HEK293 (cell line): ENCODE results near the gene MUSTN1.

Experiments used
- CTCF ChIP-seq: fragments of 450-650 bp; formaldehyde crosslinking; IDR thresholded peaks from 2 replicates; pipeline ENCODE4 v1.5.1; 2016; ENCODE audit warnings: missing biosample characterization, missing genetic modification characterization
- SP2 ChIP-seq: fragments of 450-650 bp; formaldehyde crosslinking; IDR thresholded peaks from 2 replicates; pipeline ENCODE4 v1.5.1; 2016; ENCODE audit warnings: missing biosample characterization, missing genetic modification characterization
- ZEB2 ChIP-seq: fragments of 450-650 bp; formaldehyde crosslinking; IDR thresholded peaks from 2 replicates; pipeline ENCODE4 v1.5.1; 2016; ENCODE audit warnings: missing biosample characterization, missing genetic modification characterization

DNA sequence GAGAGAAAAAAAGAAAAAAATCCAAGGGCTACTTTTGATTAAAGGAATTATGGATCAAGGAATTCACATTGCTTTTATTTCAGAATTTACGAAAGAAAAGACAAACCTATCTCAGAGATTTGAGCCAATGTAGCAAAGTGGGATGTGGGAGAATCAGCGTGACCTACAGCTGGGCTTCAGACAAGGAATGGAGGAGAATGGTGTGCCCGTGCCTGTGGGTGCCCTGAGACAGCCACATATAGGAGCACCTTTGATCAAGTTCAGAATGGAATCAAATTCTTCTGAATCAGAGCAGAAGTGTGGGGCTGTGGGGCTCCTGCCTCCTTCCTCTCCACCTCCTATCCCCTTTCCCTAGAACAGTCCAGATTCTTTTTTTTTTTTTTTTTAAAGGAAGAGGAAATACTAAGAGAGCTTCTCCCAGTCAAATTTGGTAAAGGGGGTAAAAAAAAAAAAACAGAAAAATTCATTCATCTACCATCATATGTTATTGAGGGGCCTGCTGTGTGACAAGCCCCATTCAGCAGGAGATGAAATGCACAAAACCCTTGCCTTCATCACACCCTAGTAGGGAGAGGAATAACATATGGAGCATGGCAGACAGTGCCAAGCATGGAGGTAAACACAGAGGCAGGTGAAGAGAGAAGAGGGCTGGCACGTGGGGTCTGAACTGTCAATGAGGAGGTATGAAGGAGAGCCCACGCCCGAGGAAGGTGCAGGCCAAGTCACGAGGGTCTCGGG, 25.0 kb upstream of the MUSTN1 start:
- TF ChIP-seq SP2 (tag by site-specific recombination) = no peak
- no peak for TF ChIP-seq ZEB2 (tag by site-specific recombination)
- TF ChIP-seq CTCF (tag by site-specific recombination) = no peak
